Nephron progenitor cell (in vitro differentiated cells): ENCODE results near the gene HOXD12.
A peak's percentile ranks its signal among the peaks of the same experiment; 100 is the strongest.

Source experiments
- DNase-seq: peaks from one replicate; pipeline ENCODE4 v3.0.0; 2021
- H3K27ac Mint-ChIP-seq: 2 replicates; pipeline ENCODE4 v1.8.0; 2021; ENCODE audit warnings: mild to moderate bottlenecking, moderate library complexity, mixed read lengths
- H3K27me3 Mint-ChIP-seq: 2 replicates; pipeline ENCODE4 v1.8.0; 2021; ENCODE audit warnings: mild to moderate bottlenecking, low read depth, mixed read lengths; ENCODE audit not compliant: poor library complexity
- H3K36me3 Mint-ChIP-seq: 2 replicates; pipeline ENCODE4 v1.8.0; 2021; ENCODE audit warnings: low read depth, mixed read lengths
- H3K4me1 Mint-ChIP-seq: 2 replicates; pipeline ENCODE4 v1.8.0; 2021; ENCODE audit warnings: mixed read lengths
- H3K4me3 Mint-ChIP-seq: 2 replicates; pipeline ENCODE4 v1.8.0; 2021; ENCODE audit warnings: mild to moderate bottlenecking, moderate library complexity, mixed read lengths
- H3K9me3 Mint-ChIP-seq: 2 replicates; pipeline ENCODE4 v1.8.0; 2021; ENCODE audit warnings: mild to moderate bottlenecking, moderate library complexity, mixed read lengths
- TF ChIP-seq, protein P1 (sequence below): fragments of 200-600 bp; sonication (generic); IDR thresholded peaks from 2 replicates; pipeline ENCODE4 v1.5.0; 2021; ENCODE audit warnings: antibody characterized with exemption

HOXD12 gene

DNA sequence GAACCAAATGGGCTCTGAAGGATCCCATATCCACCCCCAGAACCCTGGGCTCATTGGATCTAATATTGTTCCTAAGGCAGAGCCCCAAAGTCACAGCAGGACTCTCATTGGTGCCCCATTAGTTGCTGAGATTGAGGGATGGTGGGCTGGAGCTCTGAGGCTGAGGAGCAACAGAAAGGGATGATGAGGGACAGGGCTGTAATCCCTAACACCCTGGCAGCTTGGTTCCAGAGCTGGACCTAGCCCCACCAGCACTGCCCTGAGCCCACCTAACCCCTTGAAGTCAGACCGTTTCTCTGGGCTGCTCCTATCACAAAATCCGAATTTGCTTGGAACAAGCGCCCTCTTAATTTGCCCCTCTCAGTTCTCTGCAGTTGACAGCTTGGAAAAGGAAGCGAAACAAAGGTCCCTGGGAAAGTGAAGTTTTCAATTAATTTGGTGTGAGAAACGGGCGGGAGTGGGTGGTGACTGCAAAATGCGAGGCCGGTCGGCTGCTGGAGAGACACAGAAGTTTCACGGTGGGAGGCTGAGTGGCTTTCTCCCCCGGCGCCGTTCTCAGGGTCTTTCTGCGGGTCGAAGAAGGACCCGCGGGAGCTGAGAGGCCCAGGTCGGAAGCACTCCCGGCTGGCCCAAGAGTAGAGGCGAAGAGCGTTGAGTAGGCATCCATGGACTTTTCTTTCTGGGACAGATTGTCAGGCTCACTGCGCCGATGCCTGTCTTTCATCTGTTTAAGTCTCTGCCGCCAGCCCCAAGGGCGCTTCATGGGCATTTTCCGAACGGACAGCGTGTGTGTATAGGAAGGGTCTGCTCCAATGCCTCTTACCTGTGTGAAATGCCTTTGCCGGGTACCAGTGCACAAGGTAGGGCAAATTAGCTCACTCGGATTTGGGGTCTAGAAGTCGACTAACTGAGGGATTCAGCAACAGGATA lies 8.0 kb upstream of the HOXD12 start:
- Mint-ChIP-seq H3K4me3 (peak overlapping the region; percentile 73), H3K27ac (no peak overlapping the region), H3K9me3 (peaks cover 13% of the 10 kb centered on the region), H3K4me1 (peaks cover 24% of the 10 kb centered on the region), H3K36me3 (no peaks in the 10 kb centered on the region), H3K27me3 (peaks cover 95% of the 10 kb centered on the region)
- DNase-seq = no peak
- TF ChIP-seq, protein P1, sequence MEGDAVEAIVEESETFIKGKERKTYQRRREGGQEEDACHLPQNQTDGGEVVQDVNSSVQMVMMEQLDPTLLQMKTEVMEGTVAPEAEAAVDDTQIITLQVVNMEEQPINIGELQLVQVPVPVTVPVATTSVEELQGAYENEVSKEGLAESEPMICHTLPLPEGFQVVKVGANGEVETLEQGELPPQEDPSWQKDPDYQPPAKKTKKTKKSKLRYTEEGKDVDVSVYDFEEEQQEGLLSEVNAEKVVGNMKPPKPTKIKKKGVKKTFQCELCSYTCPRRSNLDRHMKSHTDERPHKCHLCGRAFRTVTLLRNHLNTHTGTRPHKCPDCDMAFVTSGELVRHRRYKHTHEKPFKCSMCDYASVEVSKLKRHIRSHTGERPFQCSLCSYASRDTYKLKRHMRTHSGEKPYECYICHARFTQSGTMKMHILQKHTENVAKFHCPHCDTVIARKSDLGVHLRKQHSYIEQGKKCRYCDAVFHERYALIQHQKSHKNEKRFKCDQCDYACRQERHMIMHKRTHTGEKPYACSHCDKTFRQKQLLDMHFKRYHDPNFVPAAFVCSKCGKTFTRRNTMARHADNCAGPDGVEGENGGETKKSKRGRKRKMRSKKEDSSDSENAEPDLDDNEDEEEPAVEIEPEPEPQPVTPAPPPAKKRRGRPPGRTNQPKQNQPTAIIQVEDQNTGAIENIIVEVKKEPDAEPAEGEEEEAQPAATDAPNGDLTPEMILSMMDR = no peak

DNA sequence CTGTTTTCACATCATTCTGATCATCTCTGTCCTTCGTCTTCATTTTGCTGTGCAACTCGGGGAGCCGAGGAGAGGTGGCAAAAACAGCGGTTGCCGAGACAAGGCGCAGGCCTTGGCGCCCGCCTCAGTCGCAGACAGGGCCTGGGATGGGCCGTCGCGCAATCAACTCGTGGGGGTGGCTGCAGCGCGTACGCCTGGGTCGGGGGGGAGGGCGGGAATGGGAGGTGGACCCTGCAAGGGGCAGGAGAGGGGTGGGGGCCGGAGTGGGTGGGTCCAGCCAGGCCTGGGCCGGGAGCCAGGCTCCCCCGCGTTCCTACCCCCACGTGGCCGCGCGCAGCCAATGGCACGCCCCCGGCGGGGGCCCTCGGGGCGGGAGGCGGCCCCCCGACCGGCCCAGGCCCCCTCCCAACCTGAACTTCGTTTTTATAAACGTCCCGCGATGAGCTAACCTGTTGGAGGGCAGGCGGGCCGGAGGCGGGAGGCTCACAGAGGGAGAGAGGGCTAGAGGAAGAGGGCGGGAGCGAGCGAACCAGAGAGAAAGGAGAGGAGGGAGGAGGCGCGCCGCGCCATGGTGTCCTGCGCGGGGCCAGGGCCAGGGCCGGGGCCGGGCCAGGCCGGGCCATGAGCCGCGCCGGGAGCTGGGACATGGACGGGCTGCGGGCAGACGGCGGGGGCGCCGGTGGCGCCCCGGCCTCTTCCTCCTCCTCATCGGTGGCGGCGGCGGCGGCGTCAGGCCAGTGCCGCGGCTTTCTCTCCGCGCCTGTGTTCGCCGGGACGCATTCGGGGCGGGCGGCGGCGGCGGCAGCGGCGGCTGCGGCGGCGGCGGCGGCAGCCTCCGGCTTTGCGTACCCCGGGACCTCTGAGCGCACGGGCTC lies 7.1 kb upstream of the HOXD12 start, which contains the start of gene HOXD13:
HOXD13 (plus strand) TSS at position 452 of the 875 bp plus-strand sequence; CDS start at position 622, 170 bp downstream.
- peaks cover 95% of the 10 kb centered on the region for H3K27me3 Mint-ChIP-seq
- peaks cover 30% of the 10 kb centered on the region for H3K4me1 Mint-ChIP-seq
- peak; percentile 72 for DNase-seq
- H3K27ac Mint-ChIP-seq = no peak within 1 kb of the TSS
- H3K36me3 Mint-ChIP-seq = no peaks in the 10 kb centered on the region
- TF ChIP-seq, protein P1 = no peak
- peaks cover 6% of the 10 kb centered on the region for H3K9me3 Mint-ChIP-seq
- peak within 1 kb of the TSS; percentile 73 for H3K4me3 Mint-ChIP-seq

DNA sequence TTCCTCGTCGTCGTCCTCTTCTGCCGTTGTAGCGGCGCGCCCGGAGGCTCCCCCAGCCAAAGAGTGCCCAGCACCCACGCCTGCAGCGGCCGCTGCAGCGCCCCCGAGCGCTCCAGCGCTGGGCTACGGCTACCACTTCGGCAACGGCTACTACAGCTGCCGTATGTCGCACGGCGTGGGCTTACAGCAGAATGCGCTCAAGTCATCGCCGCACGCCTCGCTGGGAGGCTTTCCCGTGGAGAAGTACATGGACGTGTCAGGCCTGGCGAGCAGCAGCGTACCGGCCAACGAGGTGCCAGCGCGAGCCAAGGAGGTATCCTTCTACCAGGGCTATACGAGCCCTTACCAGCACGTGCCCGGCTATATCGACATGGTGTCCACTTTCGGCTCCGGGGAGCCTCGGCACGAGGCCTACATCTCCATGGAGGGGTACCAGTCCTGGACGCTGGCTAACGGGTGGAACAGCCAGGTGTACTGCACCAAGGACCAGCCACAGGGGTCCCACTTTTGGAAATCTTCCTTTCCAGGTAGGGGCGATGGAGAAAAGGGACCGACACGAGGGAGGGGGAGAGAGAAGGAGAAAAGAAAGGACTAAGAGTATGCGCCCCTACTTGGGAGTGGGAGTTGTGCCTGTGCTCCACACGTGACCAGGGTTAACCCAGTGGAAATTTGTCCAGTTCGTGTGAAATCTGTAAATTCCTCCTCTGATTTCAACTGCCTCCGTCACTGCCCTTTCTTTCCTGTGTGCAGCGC lies 6.3 kb upstream of the HOXD12 start:
- H3K27ac Mint-ChIP-seq = no peak overlapping the region
- no peaks in the 10 kb centered on the region for H3K36me3 Mint-ChIP-seq
- H3K27me3 Mint-ChIP-seq = peaks cover 95% of the 10 kb centered on the region
- TF ChIP-seq, protein P1 = no peak
- peaks cover 6% of the 10 kb centered on the region for H3K9me3 Mint-ChIP-seq
- peak; percentile 48 for DNase-seq
- H3K4me3 Mint-ChIP-seq = peak overlapping the region; percentile 68
- peaks cover 33% of the 10 kb centered on the region for H3K4me1 Mint-ChIP-seq

DNA sequence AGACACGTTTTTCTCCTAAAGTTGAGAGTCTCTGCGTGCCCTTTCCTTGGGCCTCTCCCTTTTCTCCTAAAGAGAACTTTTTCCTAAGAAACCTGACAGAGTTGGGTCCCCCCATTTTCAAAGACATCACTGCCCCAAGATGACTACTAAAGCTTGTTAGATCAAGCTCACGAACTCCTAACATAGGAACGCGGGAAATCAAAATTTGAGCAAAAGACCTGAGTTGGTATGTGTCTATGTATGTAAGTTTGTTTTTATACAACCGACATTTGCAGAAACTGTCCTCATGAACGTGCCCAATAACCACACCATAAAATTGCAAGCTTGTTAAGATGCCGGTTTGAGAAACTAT lies 5.7 kb upstream of the HOXD12 start:
- H3K36me3 Mint-ChIP-seq = no peaks in the 10 kb centered on the region
- H3K9me3 Mint-ChIP-seq = peaks cover 6% of the 10 kb centered on the region
- TF ChIP-seq, protein P1 = no peak
- H3K27me3 Mint-ChIP-seq = peaks cover 95% of the 10 kb centered on the region
- no peak overlapping the region for H3K27ac Mint-ChIP-seq
- peak overlapping the region; percentile 68 for H3K4me3 Mint-ChIP-seq
- DNase-seq = no peak
- peaks cover 37% of the 10 kb centered on the region for H3K4me1 Mint-ChIP-seq

DNA sequence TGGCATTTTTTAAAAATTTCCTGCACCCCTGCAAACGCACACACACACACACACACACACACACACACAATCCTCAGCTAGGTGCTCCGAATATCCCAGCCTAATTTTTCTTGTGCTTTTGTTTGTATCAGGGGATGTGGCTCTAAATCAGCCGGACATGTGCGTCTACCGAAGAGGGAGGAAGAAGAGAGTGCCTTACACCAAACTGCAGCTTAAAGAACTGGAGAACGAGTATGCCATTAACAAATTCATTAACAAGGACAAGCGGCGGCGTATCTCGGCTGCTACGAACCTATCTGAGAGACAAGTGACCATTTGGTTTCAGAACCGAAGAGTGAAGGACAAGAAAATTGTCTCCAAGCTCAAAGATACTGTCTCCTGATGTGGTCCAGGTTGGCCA lies 5.2 kb upstream of the HOXD12 start:
- H3K4me3 Mint-ChIP-seq = peak overlapping the region; percentile 68
- peaks cover 6% of the 10 kb centered on the region for H3K9me3 Mint-ChIP-seq
- no peak for DNase-seq
- H3K4me1 Mint-ChIP-seq = peaks cover 42% of the 10 kb centered on the region
- no peak overlapping the region for H3K27ac Mint-ChIP-seq
- TF ChIP-seq, protein P1 = no peak
- H3K36me3 Mint-ChIP-seq = no peaks in the 10 kb centered on the region
- peaks cover 95% of the 10 kb centered on the region for H3K27me3 Mint-ChIP-seq
